Prostate gland (tissue), 2 donors: Measurements from ENCODE around the gene LDHD. TPM values are rescaled to one million over a fixed set of nuclear protein-coding genes. Genes with fewer than 3 reads are reported as not detected.
A peak's percentile ranks its signal among the peaks of the same experiment; 100 is the strongest.

Source experiments
- DNase-seq: peaks from one replicate; pipeline ENCODE4 v3.0.0-alpha.2; 2019; ENCODE audit warnings: low spot score
- H3K27ac ChIP-seq, 2 donors: fragments of 200-600 bp; sonication (generic); 2 replicates each; pipeline ENCODE4 v1.5.1; 2017 to 2019
- H3K27me3 ChIP-seq: fragments of 200-600 bp; sonication (generic); replicated peaks from 2 replicates; pipeline ENCODE4 v1.5.1; 2019; ENCODE audit not compliant: insufficient read depth
- H3K36me3 ChIP-seq, 2 donors: fragments of 200-600 bp; sonication (generic); 1 replicate in 1 of 2; 2 replicates in 1 of 2; pipeline versions ENCODE4 v1.5.1 to v1.8.1; 2017 to 2019
- H3K4me1 ChIP-seq: fragments of 200-600 bp; sonication (generic); replicated peaks from 2 replicates; pipeline ENCODE4 v1.5.1; 2019
- H3K4me3 ChIP-seq, 2 donors: fragments of 200-600 bp; sonication (generic); 2 replicates each; pipeline ENCODE4 v1.5.1; 2017 to 2019
- H3K9me3 ChIP-seq: fragments of 200-600 bp; sonication (generic); 2 replicates; pipeline ENCODE4 v1.5.1; 2017
- CTCF ChIP-seq, 4 experiments: fragments of 200-600 bp in 2 of 4; fragments of 450-650 bp in 2 of 4; sonication (generic) in 2 of 4; IDR thresholded peaks; 1 replicate in 3 of 4; 2 replicates in 1 of 4; pipeline ENCODE4 v1.5.1; 2016 to 2019; ENCODE audit warnings: antibody characterized with exemption in 4 of 4, mild to moderate bottlenecking in 2 of 4, moderate library complexity in 2 of 4
- POLR2A ChIP-seq: fragments of 450-650 bp; IDR thresholded peaks from one replicate; pipeline ENCODE4 v1.6.1; 2016; ENCODE audit warnings: antibody characterized with exemption, mild to moderate bottlenecking
- POLR2AphosphoS5 ChIP-seq: sonication (generic); formaldehyde crosslinking; IDR thresholded peaks from one replicate; pipeline ENCODE4 v1.6.1; 2017; ENCODE audit warnings: antibody characterized with exemption
- WGBS: methylation state at CpG from one replicate; pipeline ENCODE4 v1.1.5; 2018; 5-methylcytosine and 5-hydroxymethylcytosine counted together
- intact Hi-C: fragments of 100-400 bp; cut with DNase I; formaldehyde crosslinking; loops from one replicate; pipeline ENCODE4 v1.14.2; 2022
- total RNA-seq, 2 donors: library from RNA; depleted of rRNA; stranded (reverse); fragments of >200 nt; gene quantifications; one replicate each; pipeline ENCODE4 v1.1.0, GENCODE V29; 2016

The LDHD gene
- total RNA-seq, 2 donors from 2014 or later, result 26.6 to 55.3 TPM

- Histone ChIP-seq H3K27me3 (no peaks in the 10 kb centered on the region), H3K4me3 (no peak overlapping the region), H3K9me3 (no peaks in the 10 kb centered on the region), H3K36me3 (no peaks in the 10 kb centered on the region), H3K27ac (peak overlapping the region in 1 of 2 donors; percentile 33), H3K4me1 (peaks cover 7% of the 10 kb centered on the region)
- 61% methylated on average over 15 of the region's 15 CpGs for WGBS
- intact Hi-C loops, result no loop called here
- peak; percentile 40 for DNase-seq
- TF ChIP-seq CTCF (IDR thresholded peaks at IDR 0.05) (no peak), POLR2AphosphoS5 (peak; percentile 24), POLR2A (no peak)
Measured at GRCh38 chr16:75064403-75065148, 52.0 kb downstream of the LDHD start.

GRCh38 chr16:75063549-75064088, 53.0 kb downstream of the LDHD start:
- DNase-seq, result no peak
- no peak overlapping the region for H3K4me3 ChIP-seq
- H3K27me3 ChIP-seq, result no peaks in the 10 kb centered on the region
- peaks cover 7% of the 10 kb centered on the region for H3K4me1 ChIP-seq
- H3K9me3 ChIP-seq, result no peaks in the 10 kb centered on the region
- intact Hi-C loops, result no loop called here
- H3K36me3 ChIP-seq, result no peaks in the 10 kb centered on the region
- TF ChIP-seq CTCF (IDR thresholded peaks at IDR 0.05), result no peak
- TF ChIP-seq POLR2A, result no peak
- no peak for TF ChIP-seq POLR2AphosphoS5
- H3K27ac ChIP-seq, result no peak overlapping the region
- WGBS, result 90% methylated on average over 8 of the region's 8 CpGs

GRCh38 chr16:75062976-75063346, 53.6 kb downstream of the LDHD start:
- Histone ChIP-seq H3K27me3 (no peaks in the 10 kb centered on the region), H3K4me1 (peaks cover 7% of the 10 kb centered on the region), H3K9me3 (no peaks in the 10 kb centered on the region), H3K4me3 (no peak overlapping the region), H3K36me3 (no peaks in the 10 kb centered on the region), H3K27ac (no peak overlapping the region)
- no peak for TF ChIP-seq POLR2A
- TF ChIP-seq CTCF (IDR thresholded peaks at IDR 0.05), result no peak
- no peak for TF ChIP-seq POLR2AphosphoS5
- intact Hi-C loops, result no loop called here
- no peak for DNase-seq
- 90% methylated on average over 9 of the region's 9 CpGs for WGBS

- Histone ChIP-seq H3K4me1 (peaks cover 7% of the 10 kb centered on the region), H3K4me3 (no peak overlapping the region), H3K27me3 (no peaks in the 10 kb centered on the region), H3K9me3 (no peaks in the 10 kb centered on the region), H3K36me3 (no peaks in the 10 kb centered on the region), H3K27ac (no peak overlapping the region)
- DNase-seq, result no peak
- WGBS, result 64% methylated on average over 22 of the region's 22 CpGs
- no peak for TF ChIP-seq CTCF (IDR thresholded peaks at IDR 0.05)
- no peak for TF ChIP-seq POLR2AphosphoS5
- TF ChIP-seq POLR2A, result no peak
- intact Hi-C loops, result no loop called here
Measured at GRCh38 chr16:75062135-75062975, 54.2 kb downstream of the LDHD start.

Other genes starting within 250 kb of the LDHD start
- 10 to 100 TPM; 38.5 to 62.6 TPM for gene WDR59, start 131.7 kb downstream of the LDHD start, total RNA-seq
- 10 to 100 TPM; 15.6 to 64.2 TPM for gene ZNRF1, start 117.8 kb downstream of the LDHD start, total RNA-seq
- 10 to 100 TPM in 1 of 2 donors, 1 to 10 TPM in 1; 9.8 to 10.3 TPM for gene ZFP1, start 31.7 kb upstream of the LDHD start, total RNA-seq
- not detected for gene CTRB2, start 90.4 kb upstream of the LDHD start, total RNA-seq
- 1 to 10 TPM in 1 of 2 donors, not detected in 1; 7.0 TPM for gene CTRB1, start 102.2 kb upstream of the LDHD start, total RNA-seq
- gene BCAR1, start 134.8 kb upstream of the LDHD start, total RNA-seq, result 100 to 1,000 TPM in 1 of 2 donors, 10 to 100 TPM in 1; 51.1 to 181 TPM